Keratinocyte (primary cell): ENCODE results near the gene LBP.

Experiments used
- EZH2 ChIP-seq: IDR thresholded peaks from one replicate; pipeline ENCODE4 v1.6.1; 2012; ENCODE audit warnings: inconsistent platforms, mild to moderate bottlenecking, low read length, moderate library complexity
- TF ChIP-seq, protein P1 (sequence below), 3 experiments: IDR thresholded peaks in 1 of 3; conservative IDR thresholded peaks in 1 of 3; optimal IDR thresholded peaks in 1 of 3; 2 replicates in 2 of 3; 3 replicates in 1 of 3; pipeline versions ENCODE3 to v1.5.1; 2011; ENCODE audit warnings: low read length in 3 of 3, mild to moderate bottlenecking in 3 of 3, moderate library complexity in 2 of 3, control low read depth in 1 of 3, inconsistent platforms in 1 of 3; ENCODE audit not compliant: insufficient read depth in 2 of 3; ENCODE audit errors: extremely low read depth in 1 of 3

GRCh38 chr20:38350879-38351775 lies 4.8 kb downstream of the LBP start:
- TF ChIP-seq, protein P1, sequence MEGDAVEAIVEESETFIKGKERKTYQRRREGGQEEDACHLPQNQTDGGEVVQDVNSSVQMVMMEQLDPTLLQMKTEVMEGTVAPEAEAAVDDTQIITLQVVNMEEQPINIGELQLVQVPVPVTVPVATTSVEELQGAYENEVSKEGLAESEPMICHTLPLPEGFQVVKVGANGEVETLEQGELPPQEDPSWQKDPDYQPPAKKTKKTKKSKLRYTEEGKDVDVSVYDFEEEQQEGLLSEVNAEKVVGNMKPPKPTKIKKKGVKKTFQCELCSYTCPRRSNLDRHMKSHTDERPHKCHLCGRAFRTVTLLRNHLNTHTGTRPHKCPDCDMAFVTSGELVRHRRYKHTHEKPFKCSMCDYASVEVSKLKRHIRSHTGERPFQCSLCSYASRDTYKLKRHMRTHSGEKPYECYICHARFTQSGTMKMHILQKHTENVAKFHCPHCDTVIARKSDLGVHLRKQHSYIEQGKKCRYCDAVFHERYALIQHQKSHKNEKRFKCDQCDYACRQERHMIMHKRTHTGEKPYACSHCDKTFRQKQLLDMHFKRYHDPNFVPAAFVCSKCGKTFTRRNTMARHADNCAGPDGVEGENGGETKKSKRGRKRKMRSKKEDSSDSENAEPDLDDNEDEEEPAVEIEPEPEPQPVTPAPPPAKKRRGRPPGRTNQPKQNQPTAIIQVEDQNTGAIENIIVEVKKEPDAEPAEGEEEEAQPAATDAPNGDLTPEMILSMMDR (optimal IDR thresholded peaks at IDR 0.05 in 1 of 3, IDR thresholded peaks at IDR 0.05 in 1 of 3, conservative IDR thresholded peaks at IDR 0.05 in 1 of 3; ENCODE audit: extremely low read depth in 1 of 3, insufficient read depth in 2 of 3, low read length in 3 of 3), result no peak
- no peak for TF ChIP-seq EZH2
